Neural cell (in vitro differentiated cells): ENCODE measurements around the gene OXSR1.

Experiments used
- EZH2 ChIP-seq: fragments of 200-600, 300-800 bp; shearing (Covaris generic), sonication (generic); IDR thresholded peaks from 2 replicates; pipeline ENCODE4 v1.6.1; 2014; ENCODE audit warnings: antibody characterized with exemption, low read length, borderline replicate concordance, mild to moderate bottlenecking; ENCODE audit not compliant: insufficient read depth, poor library complexity, severe bottlenecking
- POLR2AphosphoS5 ChIP-seq: IDR thresholded peaks from 2 replicates; pipeline ENCODE4 v1.6.1; 2012
- RAD21 ChIP-seq: fragments of 450-650 bp; conservative IDR thresholded peaks from 2 replicates; pipeline ENCODE4 v1.6.1; 2014; ENCODE audit warnings: antibody characterized with exemption, mild to moderate bottlenecking, moderate library complexity
- SMC3 ChIP-seq: fragments of 450-650 bp; conservative IDR thresholded peaks from 2 replicates; pipeline ENCODE4 v1.6.1; 2014; ENCODE audit warnings: antibody characterized with exemption, mild to moderate bottlenecking, moderate library complexity; ENCODE audit not compliant: poor library complexity
- TAF1 ChIP-seq: IDR thresholded peaks from 2 replicates; pipeline ENCODE4 v1.6.1; 2012; ENCODE audit warnings: low read depth
- TF ChIP-seq, protein P1 (sequence below): fragments of 450-650 bp; IDR thresholded peaks from 2 replicates; pipeline ENCODE4 v1.5.1; 2014; ENCODE audit warnings: antibody characterized with exemption, mild to moderate bottlenecking, moderate library complexity; ENCODE audit not compliant: poor library complexity, severe bottlenecking
- TF ChIP-seq, protein P2 (sequence below): IDR thresholded peaks from 2 replicates; pipeline ENCODE4 v1.6.1; 2012; ENCODE audit warnings: borderline replicate concordance

DNA sequence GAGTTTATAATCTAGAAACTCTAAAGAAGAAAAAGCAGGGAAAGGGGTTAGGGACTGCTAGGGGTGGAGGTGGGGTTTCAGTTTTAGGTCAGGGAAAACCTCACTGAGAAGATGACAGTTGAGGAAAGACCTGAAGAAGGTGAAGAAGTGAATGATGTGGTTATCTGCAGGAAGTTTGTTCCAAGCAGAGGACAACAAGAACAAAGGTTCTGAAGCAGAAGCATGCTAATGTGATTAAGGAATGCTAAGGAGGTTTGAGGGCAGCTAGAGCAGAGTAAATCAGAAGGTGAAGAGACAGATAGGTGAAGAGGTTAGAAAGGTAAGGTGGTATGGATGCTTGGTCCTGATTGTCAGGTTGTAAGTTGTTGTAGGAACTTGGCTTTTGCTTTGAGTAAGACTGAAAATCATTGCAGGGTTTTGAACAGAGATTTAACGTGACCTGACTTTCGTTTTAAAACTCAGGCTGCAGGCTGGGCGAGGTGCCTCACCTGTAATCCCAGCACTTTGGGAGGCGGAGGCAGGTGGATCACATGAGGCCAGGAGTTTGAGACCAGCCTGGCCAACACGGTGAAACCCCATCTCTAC lies 8.6 kb downstream of the OXSR1 start:
- TF ChIP-seq, protein P1, sequence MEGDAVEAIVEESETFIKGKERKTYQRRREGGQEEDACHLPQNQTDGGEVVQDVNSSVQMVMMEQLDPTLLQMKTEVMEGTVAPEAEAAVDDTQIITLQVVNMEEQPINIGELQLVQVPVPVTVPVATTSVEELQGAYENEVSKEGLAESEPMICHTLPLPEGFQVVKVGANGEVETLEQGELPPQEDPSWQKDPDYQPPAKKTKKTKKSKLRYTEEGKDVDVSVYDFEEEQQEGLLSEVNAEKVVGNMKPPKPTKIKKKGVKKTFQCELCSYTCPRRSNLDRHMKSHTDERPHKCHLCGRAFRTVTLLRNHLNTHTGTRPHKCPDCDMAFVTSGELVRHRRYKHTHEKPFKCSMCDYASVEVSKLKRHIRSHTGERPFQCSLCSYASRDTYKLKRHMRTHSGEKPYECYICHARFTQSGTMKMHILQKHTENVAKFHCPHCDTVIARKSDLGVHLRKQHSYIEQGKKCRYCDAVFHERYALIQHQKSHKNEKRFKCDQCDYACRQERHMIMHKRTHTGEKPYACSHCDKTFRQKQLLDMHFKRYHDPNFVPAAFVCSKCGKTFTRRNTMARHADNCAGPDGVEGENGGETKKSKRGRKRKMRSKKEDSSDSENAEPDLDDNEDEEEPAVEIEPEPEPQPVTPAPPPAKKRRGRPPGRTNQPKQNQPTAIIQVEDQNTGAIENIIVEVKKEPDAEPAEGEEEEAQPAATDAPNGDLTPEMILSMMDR, result no peak
- no peak for TF ChIP-seq SMC3
- no peak for TF ChIP-seq EZH2
- TF ChIP-seq TAF1, result no peak
- TF ChIP-seq, protein P2, sequence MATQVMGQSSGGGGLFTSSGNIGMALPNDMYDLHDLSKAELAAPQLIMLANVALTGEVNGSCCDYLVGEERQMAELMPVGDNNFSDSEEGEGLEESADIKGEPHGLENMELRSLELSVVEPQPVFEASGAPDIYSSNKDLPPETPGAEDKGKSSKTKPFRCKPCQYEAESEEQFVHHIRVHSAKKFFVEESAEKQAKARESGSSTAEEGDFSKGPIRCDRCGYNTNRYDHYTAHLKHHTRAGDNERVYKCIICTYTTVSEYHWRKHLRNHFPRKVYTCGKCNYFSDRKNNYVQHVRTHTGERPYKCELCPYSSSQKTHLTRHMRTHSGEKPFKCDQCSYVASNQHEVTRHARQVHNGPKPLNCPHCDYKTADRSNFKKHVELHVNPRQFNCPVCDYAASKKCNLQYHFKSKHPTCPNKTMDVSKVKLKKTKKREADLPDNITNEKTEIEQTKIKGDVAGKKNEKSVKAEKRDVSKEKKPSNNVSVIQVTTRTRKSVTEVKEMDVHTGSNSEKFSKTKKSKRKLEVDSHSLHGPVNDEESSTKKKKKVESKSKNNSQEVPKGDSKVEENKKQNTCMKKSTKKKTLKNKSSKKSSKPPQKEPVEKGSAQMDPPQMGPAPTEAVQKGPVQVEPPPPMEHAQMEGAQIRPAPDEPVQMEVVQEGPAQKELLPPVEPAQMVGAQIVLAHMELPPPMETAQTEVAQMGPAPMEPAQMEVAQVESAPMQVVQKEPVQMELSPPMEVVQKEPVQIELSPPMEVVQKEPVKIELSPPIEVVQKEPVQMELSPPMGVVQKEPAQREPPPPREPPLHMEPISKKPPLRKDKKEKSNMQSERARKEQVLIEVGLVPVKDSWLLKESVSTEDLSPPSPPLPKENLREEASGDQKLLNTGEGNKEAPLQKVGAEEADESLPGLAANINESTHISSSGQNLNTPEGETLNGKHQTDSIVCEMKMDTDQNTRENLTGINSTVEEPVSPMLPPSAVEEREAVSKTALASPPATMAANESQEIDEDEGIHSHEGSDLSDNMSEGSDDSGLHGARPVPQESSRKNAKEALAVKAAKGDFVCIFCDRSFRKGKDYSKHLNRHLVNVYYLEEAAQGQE, result no peak
- no peak for TF ChIP-seq POLR2AphosphoS5
- TF ChIP-seq RAD21, result no peak
